Keratinocyte (primary cell): ENCODE results near the gene TAMM41. TPM values are rescaled to one million over a fixed set of nuclear protein-coding genes. Genes with fewer than 3 reads are reported as not detected.
"Not testable (repeated sequence)": the region's sequence is repeated elsewhere in the genome, so short reads cannot be mapped to it uniquely, and the experiment has no call there.

Source experiments
- DNase-seq: peaks from one replicate; pipeline ENCODE4 v3.0.0-alpha.2; 2011; ENCODE audit warnings: low read depth, missing footprints, low spot score
- FAIRE-seq: peaks from 2 replicates; lab custom pipeline; 2011; peaks lifted over from hg19 to GRCh38; lab: Jason Lieb, UNC
- H2AFZ ChIP-seq: 2 replicates; pipeline ENCODE4 v1.6.0; 2012; ENCODE audit warnings: low read length, control low read depth, inconsistent platforms; ENCODE audit not compliant: control insufficient read depth
- H3K27ac ChIP-seq: 2 replicates; pipeline ENCODE4 v1.5.1; 2011; ENCODE audit warnings: low read length; ENCODE audit not compliant: control insufficient read depth, insufficient read depth
- H3K27me3 ChIP-seq: 3 replicates; pipeline ENCODE4 v1.6.0; 2011; ENCODE audit warnings: low read length; ENCODE audit not compliant: control insufficient read depth, insufficient read depth; ENCODE audit errors: extremely low read depth
- H3K36me3 ChIP-seq, 2 experiments: 2 replicates in 1 of 2; 3 replicates in 1 of 2; pipeline ENCODE4 v1.5.1; 2011; ENCODE audit warnings: low read length in 2 of 2, mild to moderate bottlenecking in 1 of 2; ENCODE audit not compliant: control insufficient read depth in 2 of 2, insufficient read depth in 2 of 2; ENCODE audit errors: extremely low read depth in 1 of 2
- H3K4me1 ChIP-seq: 3 replicates; pipeline ENCODE4 v1.5.1; 2011; ENCODE audit warnings: low read length; ENCODE audit not compliant: control insufficient read depth, insufficient read depth; ENCODE audit errors: extremely low read depth
- H3K4me2 ChIP-seq: 3 replicates; pipeline ENCODE4 v1.6.0; 2011; ENCODE audit warnings: low read depth, low read length; ENCODE audit not compliant: control insufficient read depth, insufficient read depth; ENCODE audit errors: extremely low read depth
- H3K4me3 ChIP-seq, 3 experiments: fragments of 200-600 bp in 1 of 3; sonication (generic) in 1 of 3; 2 replicates in 2 of 3; 3 replicates in 1 of 3; pipeline ENCODE4 v1.5.1; 2011 to 2016; ENCODE audit warnings: low read length in 3 of 3, mild to moderate bottlenecking in 3 of 3, control low read depth in 2 of 3, inconsistent platforms in 1 of 3, low read depth in 1 of 3, mixed read lengths in 1 of 3, mixed run types in 1 of 3, moderate library complexity in 1 of 3; ENCODE audit not compliant: control insufficient read depth in 2 of 3, insufficient read depth in 2 of 3; ENCODE audit errors: extremely low read depth in 1 of 3
- H3K79me2 ChIP-seq: 2 replicates; pipeline ENCODE4 v1.6.0; 2012; ENCODE audit warnings: low read length; ENCODE audit not compliant: control insufficient read depth, insufficient read depth
- H3K9ac ChIP-seq: 3 replicates; pipeline ENCODE4 v1.6.0; 2011; ENCODE audit warnings: low read length; ENCODE audit not compliant: control insufficient read depth, insufficient read depth; ENCODE audit errors: extremely low read depth
- H3K9me1 ChIP-seq: 3 replicates; pipeline ENCODE4 v1.6.0; 2011; ENCODE audit warnings: low read length; ENCODE audit not compliant: control insufficient read depth, insufficient read depth; ENCODE audit errors: extremely low read depth
- H3K9me3 ChIP-seq: 2 replicates; pipeline ENCODE4 v1.5.1; 2012; ENCODE audit warnings: low read depth, low read length; ENCODE audit not compliant: control insufficient read depth
- H4K20me1 ChIP-seq: 3 replicates; pipeline ENCODE4 v1.6.0; 2011; ENCODE audit warnings: low read length; ENCODE audit not compliant: control insufficient read depth, insufficient read depth; ENCODE audit errors: extremely low read depth
- CTCF ChIP-seq, 3 experiments: IDR thresholded peaks in 1 of 3; conservative IDR thresholded peaks in 1 of 3; optimal IDR thresholded peaks in 1 of 3; 2 replicates in 2 of 3; 3 replicates in 1 of 3; pipeline versions ENCODE3 to v1.5.1; 2011; ENCODE audit warnings: low read length in 3 of 3, mild to moderate bottlenecking in 3 of 3, moderate library complexity in 2 of 3, control low read depth in 1 of 3, inconsistent platforms in 1 of 3; ENCODE audit not compliant: insufficient read depth in 2 of 3; ENCODE audit errors: extremely low read depth in 1 of 3
- EZH2 ChIP-seq: IDR thresholded peaks from one replicate; pipeline ENCODE4 v1.6.1; 2012; ENCODE audit warnings: inconsistent platforms, mild to moderate bottlenecking, low read length, moderate library complexity
- dilution Hi-C: fragments of 300-500 bp; cut with MboI; formaldehyde crosslinking; loops from one replicate; pipeline ENCODE4 v1.7.0; 2020; ENCODE audit warnings: low sequenced_read_pairs; ENCODE audit not compliant: extremely low pct_ligation_motif_present
- polyA minus RNA-seq, 3 experiments: library from RNA; depleted of rRNA, polyadenylated mRNA; stranded (reverse); fragments of >200 nt; gene quantifications; 1 replicate in 1 of 3; 2 replicates in 1 of 3; 3 replicates in 1 of 3; pipeline ENCODE4 v1.2.3, GENCODE V29; 2011
- polyA plus RNA-seq, 5 experiments: library from polyadenylated mRNA; depleted of rRNA in 3 of 5; stranded (reverse) in 3 of 5; stranded (forward) in 1 of 5; unstranded in 1 of 5; fragments of >200 nt; gene quantifications; 1 replicate in 1 of 5; 2 replicates in 3 of 5; 3 replicates in 1 of 5; pipeline versions ENCODE4 v1.2.1 to v1.2.3, GENCODE V29; 2011 to 2012; ENCODE audit warnings: missing spikeins in 2 of 5, low read depth in 1 of 5, low replicate concordance in 1 of 5

Gene TAMM41
- polyA plus RNA-seq: 17.5 to 24.2 TPM (median 22.9 TPM) in 3 replicates
- 13.0 TPM for polyA plus RNA-seq (2011; ENCODE audit: low read depth)
- polyA plus RNA-seq (2011; cell fraction: cytosol; rRNA removed): 18.5 and 27.6 TPM in 2 replicates
- polyA plus RNA-seq (2011; cell fraction: nucleus; rRNA removed): 43.8 and 46.4 TPM in 2 replicates
- polyA plus RNA-seq (2012; ENCODE audit: low replicate concordance): 15.7 and 29.9 TPM in 2 replicates
- 24.6 to 31.6 TPM (median 25.3 TPM) in 3 replicates for polyA minus RNA-seq
- 26.3 TPM for polyA minus RNA-seq (2011; cell fraction: cytosol; rRNA and poly(A)+ RNA removed)
- polyA minus RNA-seq (2011; cell fraction: nucleus; rRNA and poly(A)+ RNA removed): 33.8 and 38.0 TPM in 2 replicates

- H3K27me3 ChIP-seq: peaks cover 4% of the 10 kb centered on the region
- peak within 1 kb of the TSS; percentile 72 for H3K4me2 ChIP-seq
- FAIRE-seq: no peak
- no peaks in the 10 kb centered on the region for H3K9me3 ChIP-seq
- H3K4me3 ChIP-seq: peak within 1 kb of the TSS; percentile 56 to 85 (median 76)
- H2AFZ ChIP-seq: peak within 1 kb of the TSS; percentile 98
- H3K9me1 ChIP-seq: no peaks in the 10 kb centered on the region
- peaks cover 37% of the 10 kb centered on the region for H3K79me2 ChIP-seq
- H3K9ac ChIP-seq: peak within 1 kb of the TSS; percentile 92
- H3K4me1 ChIP-seq: peaks cover 12% of the 10 kb centered on the region
- H3K36me3 ChIP-seq: peaks cover 11 to 16% of the 10 kb centered on the region in 2 experiments
- TF ChIP-seq EZH2 (no peak), CTCF (optimal IDR thresholded peaks at IDR 0.05 in 1 of 3, IDR thresholded peaks at IDR 0.05 in 1 of 3, conservative IDR thresholded peaks at IDR 0.05 in 1 of 3; ENCODE audit: extremely low read depth in 1 of 3, insufficient read depth in 2 of 3, low read length in 3 of 3) (peak; percentile 70 to 98 (median 83))
- H4K20me1 ChIP-seq: no peaks in the 10 kb centered on the region
- peak; percentile 45 for DNase-seq
- dilution Hi-C loops: no loop called here
- peak within 1 kb of the TSS; percentile 84 for H3K27ac ChIP-seq
Measured at GRCh38 chr3:11846281-11847266, at the start of gene TAMM41. TSS of gene TAMM41 (minus strand) at chr3:11846885. CDS start at chr3:11846636, 249 bp downstream.

GRCh38 chr3:11878837-11879236, 32.2 kb upstream of the TAMM41 start:
- no peaks in the 10 kb centered on the region for H3K79me2 ChIP-seq
- no peaks in the 10 kb centered on the region for H3K4me1 ChIP-seq
- no peaks in the 10 kb centered on the region for H3K36me3 ChIP-seq
- no peaks in the 10 kb centered on the region for H4K20me1 ChIP-seq
- no peak overlapping the region for H2AFZ ChIP-seq
- no peak overlapping the region for H3K9ac ChIP-seq
- no peak for TF ChIP-seq CTCF (optimal IDR thresholded peaks at IDR 0.05 in 1 of 3, IDR thresholded peaks at IDR 0.05 in 1 of 3, conservative IDR thresholded peaks at IDR 0.05 in 1 of 3; ENCODE audit: extremely low read depth in 1 of 3, insufficient read depth in 2 of 3, low read length in 3 of 3)
- no peak for TF ChIP-seq EZH2
- dilution Hi-C loops: no loop called here
- FAIRE-seq (no peak), DNase-seq (no peak)
- H3K27ac ChIP-seq: no peak overlapping the region
- H3K4me2 ChIP-seq: no peak overlapping the region
- H3K27me3 ChIP-seq: no peaks in the 10 kb centered on the region
- H3K9me1 ChIP-seq: no peaks in the 10 kb centered on the region
- H3K9me3 ChIP-seq: no peaks in the 10 kb centered on the region
- no peak overlapping the region for H3K4me3 ChIP-seq

- H3K27ac ChIP-seq, dilution Hi-C loops: not testable (repeated sequence)
Measured at GRCh38 chr3:11874707-11875106, 28.0 kb upstream of the TAMM41 start.

More at GRCh38 chr3:11874707-11875106, 28.0 kb upstream of the TAMM41 start:
- not testable (repeated sequence) for H3K9me3 ChIP-seq, H3K36me3 ChIP-seq, H3K4me3 ChIP-seq, H3K27me3 ChIP-seq, DNase-seq, FAIRE-seq, H3K9ac ChIP-seq, H3K79me2 ChIP-seq, H2AFZ ChIP-seq, H3K4me2 ChIP-seq, H4K20me1 ChIP-seq, H3K4me1 ChIP-seq, H3K9me1 ChIP-seq
